GM12801 (cell line): ENCODE data around the gene CDC14B.

Experiments used
- CTCF ChIP-seq: IDR thresholded peaks from one replicate; pipeline ENCODE4 v1.5.1; 2011; ENCODE audit warnings: control low read depth; ENCODE audit not compliant: insufficient read length; ENCODE audit errors: extremely low read depth

CDC14B gene

GRCh38 chr9:96556701-96557461 lies 62.8 kb downstream of the CDC14B start:
- TF ChIP-seq CTCF: no peak

- TF ChIP-seq CTCF: no peak
These were observed 63.9 kb downstream of the CDC14B start for GRCh38 chr9:96555567-96556386.

GRCh38 chr9:96554801-96555566 lies 64.7 kb downstream of the CDC14B start:
- TF ChIP-seq CTCF: no peak

- no peak for TF ChIP-seq CTCF
These were observed 65.3 kb downstream of the CDC14B start for GRCh38 chr9:96554326-96554725.

- TF ChIP-seq CTCF: no peak
These were observed 66.6 kb downstream of the CDC14B start for GRCh38 chr9:96553070-96553469.

GRCh38 chr9:96551403-96551802 lies 68.2 kb downstream of the CDC14B start:
- TF ChIP-seq CTCF: no peak

- no peak for TF ChIP-seq CTCF
These were observed 69.0 kb downstream of the CDC14B start for GRCh38 chr9:96550659-96551058.
